CD4-positive, alpha-beta T cell treated with Interleukin-15 for 1 hour (primary cell): Measurements from ENCODE around the gene RALGAPA2.

ENCODE experiments used
- DNase-seq: peaks from one replicate; pipeline ENCODE4 v3.0.0-alpha.2; 2020

RALGAPA2 gene

DNA sequence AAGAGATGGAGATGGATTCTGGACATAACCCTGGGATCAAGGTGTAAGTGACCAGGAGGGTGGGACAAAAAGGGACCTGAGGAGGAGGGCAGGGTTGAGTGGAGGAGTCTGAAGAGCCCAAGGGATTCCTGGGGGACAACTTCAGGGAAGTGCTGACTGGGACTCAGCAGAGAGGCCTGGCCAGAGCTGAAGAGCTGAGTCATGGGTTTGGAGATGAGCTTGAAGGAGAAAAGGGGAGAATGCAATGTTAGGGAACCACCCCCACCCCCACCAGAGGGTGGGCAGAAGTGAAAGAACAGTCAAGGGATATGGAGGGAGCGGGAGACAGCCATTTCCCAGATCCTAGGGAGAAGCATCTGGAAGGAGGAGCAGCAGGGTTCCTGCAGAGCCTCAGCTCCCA is 289.3 kb downstream of the RALGAPA2 start:
- no peak for DNase-seq

DNA sequence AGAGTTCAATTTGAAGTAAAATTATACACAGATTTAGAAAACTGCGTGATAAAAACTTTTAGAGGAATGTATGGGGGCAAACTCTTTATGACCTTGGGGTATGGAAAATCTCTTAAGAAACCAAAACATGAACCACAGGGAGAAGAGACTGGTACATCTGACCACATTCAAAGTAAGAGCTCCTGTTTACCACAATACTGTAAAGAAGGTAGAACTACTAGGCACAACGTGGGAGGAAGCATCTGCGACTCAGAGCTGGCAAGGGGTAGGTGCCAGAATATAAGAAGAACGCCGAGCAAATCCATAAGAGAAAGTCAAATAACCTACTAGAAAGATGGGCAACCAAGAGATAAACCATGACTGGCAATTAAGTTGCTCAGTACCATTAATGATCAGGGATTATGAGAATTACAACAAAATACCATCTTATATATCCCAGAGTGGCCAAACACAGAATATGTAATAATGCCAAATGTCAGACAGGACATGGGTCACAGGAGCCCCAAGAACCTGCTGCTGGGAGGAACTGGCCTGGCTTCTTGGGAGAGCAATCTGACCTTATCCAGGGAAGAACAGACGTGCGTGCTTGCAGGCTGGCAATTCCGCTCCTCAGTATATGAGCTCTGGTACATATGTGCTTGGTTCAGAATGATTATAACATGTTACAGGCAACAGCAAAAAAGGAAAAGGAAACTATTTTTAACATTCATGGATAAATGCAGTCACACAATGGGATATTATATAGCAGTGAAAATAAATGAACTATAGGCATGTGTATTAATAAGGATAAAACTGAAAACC is 294.4 kb downstream of the RALGAPA2 start:
- no peak for DNase-seq

DNA sequence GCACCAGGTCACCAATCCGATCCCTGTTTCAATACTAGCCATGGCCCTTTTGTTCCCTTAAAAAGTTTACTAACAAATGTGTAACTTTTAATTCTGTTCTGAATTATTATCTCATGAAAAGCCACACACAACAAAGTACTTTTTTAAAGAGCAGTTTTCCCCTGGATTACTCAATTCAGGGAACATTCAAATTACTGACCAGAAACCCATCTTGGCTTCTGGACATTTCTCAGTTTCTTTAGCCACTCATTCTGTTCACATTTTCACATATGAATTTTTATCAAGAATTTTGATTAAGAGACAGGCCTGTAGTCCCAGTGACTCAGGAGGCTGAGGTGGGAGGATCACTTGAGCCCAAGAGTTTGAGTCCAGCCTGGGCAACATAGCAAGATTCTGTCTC is 297.1 kb downstream of the RALGAPA2 start:
- no peak for DNase-seq

DNA sequence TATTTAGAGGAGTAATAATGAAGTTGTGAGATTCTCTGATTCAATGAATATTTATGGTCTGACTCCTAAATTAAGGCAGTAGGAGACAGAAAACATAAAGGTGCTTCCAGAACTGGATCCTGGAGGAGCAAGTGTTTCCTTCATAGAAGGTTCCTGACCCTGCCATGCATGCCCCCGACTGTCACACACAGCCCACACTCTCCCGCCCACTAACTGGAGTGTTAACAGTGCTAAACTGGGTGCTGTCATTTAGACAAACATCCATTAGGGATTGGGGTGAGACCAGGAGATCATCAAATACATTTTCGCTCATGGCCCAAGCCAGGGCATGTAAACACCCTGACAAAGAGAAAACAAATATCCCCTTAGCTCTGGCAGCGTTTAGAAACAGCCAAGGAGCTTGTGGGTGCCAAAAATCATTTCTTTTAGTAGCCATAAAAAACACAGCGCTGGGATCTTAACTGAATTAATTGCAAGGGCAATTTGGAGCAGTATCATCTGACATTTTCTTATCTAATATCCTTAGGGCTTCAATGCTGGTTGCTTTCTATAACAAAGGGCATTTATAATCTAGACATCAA is 297.7 kb downstream of the RALGAPA2 start:
- DNase-seq = no peak

DNA sequence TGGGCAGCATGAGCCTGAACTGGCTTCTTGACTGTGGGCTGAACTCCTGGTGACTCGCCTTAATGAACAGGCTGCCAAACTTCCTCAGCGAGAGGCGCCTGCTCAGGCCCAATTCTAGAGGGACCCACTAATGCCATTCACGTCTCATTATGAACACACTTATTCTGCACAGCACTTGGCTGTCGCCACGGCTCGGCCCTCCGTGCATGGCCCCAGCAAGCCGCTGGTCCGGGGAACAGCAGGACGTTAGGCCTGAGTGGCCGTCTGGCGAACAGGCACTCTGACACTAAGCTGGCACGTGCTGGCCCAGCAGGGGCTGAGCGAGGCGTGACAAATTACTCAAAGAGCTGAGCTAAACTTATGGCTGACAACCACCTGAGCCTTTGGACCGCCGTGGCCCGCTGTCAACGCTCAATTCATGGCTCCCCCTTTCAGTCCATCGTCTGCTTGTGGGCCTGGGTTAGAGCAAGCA is 298.6 kb downstream of the RALGAPA2 start:
- no peak for DNase-seq

DNA sequence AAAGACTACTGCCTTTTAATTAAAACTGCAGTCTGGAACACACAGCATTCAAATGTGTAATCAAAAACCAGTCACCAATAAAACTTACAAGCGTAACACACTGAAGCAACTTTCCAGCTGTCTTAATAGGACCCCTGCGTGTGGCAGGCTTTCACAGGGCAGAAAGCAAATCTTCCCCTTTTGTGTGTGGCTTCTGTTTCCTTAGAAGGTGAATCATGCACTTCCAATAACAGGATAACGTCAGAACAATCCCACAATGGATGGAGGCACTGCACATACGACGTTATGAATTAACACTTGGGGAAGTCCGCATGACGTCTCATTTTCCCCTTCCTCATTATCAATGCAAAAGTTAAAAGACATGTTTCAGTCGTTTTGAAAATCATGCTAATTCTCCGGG is 299.7 kb downstream of the RALGAPA2 start:
- DNase-seq = no peak

DNA sequence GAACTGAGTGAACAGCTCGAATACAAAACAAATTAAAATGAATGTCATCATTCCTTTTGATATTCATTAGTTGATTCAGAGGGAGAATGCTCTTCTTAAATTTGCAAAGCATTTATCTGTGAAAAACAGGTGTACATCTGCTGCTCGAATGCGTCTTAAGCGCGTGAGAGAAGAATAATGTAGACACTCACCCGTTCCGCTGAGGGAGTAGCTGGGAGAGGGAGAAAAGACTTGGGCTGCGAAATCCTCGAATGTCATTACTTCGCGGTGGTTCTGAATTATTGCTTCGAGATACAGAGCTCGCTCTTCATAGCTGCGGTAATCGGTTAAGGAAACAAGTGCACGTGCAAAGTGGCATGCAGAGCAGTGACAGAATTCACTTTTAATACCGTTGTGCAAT is 300.6 kb downstream of the RALGAPA2 start:
- DNase-seq = no peak

DNA sequence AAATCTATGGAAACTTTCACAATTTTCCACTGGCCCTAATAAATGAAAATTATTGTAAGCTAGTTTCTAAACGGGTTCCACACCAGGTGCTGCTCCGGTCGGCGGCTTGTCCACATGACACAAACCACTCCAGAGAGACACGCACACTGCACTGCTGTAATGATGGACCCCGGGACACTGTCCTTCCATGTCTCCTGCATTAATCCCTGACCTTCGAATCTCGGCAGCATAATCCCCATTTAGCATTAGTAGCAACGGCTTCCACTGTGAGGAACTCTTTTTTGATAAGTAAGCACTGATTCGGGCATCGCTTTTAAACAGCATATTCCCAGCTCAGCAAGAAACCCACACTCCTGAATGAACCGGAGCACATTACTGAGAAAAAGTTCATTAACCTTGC is 301.0 kb downstream of the RALGAPA2 start:
- DNase-seq = no peak

DNA sequence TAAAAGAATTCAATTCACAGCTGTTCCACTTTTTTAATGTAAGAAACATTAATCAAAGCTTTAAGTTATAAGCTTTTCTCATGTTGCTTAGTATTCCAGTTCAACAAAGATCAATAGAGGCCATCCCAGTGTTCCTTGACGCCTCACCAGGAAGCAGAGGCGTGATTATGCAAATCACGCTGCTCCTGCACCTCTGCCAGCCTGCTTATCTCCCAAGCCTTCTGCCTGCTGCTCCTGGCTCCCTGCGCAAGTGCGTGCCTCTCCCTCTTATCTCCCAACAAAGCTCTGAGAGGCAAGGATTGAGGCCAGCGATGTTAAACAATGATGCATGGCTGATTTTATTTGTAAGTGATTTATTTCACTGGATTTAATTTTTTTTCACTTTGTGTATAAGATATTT is 301.8 kb downstream of the RALGAPA2 start:
- no peak for DNase-seq

DNA sequence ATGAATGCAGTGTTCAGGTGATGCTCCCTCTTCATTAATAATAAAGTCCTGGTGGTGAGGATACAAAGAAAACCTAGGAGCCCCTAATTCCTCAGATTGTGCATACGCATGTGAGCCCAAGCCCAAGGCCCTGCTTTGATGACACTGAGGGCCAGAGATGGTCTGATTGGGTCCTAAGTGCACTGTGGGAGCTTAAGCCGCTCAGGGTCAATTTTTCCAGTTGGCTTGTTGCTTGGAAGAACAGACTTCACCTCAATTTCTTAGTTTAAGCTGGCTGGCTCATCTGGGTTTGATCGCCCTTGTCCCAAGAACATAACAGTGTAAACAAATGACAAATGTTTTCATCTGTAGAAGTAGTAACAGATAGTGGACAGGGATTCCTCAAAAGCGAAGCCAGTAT is 303.1 kb downstream of the RALGAPA2 start:
- DNase-seq = no peak

DNA sequence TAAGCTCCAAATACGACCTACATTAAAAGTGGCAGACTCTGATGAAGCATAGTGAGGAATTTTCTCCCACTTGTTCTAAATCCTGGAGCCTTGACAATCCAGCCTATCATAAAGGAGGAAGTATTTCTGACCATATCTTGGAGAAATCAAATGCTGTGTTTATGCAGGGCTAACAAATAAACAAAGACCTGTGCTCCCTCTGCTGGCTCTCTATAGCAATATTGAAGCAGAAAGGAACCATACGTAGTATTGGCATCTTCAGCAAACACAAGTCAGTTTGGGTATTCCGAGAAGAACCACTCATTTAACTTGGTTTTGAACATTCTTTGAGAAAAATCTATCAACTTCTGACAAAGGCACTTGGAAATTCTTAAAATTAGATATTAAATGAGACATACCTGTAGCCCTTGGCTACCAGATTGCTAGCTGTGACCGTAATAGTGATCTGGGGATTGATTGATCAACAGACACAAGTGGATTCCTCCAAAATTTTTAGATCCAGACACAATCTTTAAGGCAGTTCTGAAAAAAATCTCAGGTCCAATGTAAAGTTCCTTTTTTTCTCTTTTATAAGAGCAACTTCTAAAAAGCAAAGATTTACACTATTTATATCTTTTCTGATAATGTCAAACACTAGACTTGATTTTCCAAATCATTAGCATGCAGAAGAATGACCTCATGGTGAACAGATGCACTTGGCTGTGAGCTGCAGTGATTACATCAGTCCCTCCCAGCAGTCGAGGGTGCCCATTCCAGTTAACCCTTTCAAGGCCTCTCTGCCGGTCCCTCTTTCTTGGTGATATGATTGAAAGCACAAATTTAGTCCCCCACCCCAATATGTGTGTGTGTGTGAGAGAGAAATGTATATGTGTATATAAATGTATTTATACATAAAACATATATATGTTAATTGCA is 304.3 kb downstream of the RALGAPA2 start:
- no peak for DNase-seq

DNA sequence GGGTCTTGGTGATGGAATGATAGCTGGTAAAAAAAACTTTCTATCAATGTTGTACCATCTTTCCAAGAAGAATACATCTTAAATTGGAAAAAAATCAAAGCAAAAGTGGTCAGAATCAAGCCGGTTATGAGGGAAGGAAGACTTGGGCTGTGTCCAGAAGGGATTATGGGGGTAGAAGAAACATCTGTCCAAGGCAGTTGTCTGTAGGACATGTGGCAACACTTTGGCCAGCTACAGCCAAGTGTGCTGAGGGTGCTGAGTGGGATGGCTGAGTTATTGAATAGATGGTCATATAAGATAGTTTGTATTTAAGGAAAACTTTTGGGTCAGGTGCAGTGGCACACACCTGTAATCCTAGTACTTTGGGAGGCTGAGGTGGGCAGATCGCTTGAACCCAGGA is 306.1 kb downstream of the RALGAPA2 start:
- DNase-seq = no peak

DNA sequence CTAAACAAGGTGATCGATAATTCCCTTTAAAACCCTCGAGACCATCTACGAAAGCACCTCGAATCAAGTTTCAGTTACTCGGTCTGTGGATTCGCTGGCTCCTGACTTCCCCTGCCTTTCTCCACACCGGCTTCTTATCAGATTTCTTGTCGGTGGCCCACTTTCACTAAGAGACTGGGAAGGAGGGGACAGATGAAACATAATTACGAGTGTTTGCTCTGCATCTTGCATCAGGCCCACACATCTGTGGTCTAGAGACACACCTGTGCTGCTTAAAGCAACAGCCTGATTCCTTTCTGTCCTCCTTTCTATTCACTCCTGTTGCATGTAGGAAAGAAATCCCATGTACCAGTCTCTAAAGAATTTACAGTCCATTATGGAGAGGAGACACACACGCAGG is 306.8 kb downstream of the RALGAPA2 start:
- no peak for DNase-seq

DNA sequence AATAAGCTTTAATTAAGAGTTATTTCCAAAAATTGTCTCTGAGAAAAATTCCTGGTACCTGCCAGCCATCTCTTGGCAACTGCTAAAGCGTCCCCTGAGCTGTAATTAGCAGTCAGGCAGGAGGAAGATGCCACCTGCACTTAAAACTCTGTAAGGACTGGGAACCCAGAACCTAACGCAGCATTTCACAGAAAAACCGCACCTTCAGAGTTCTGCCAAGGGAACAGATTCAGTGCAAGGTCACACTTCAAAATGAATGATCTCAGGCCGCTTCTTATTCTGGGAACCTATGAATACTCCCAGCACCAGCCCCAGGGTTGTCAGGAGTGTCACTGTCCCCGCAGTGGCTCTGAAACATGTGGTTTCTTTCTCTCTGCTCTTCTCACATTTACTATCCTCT is 307.8 kb downstream of the RALGAPA2 start:
- DNase-seq = no peak

DNA sequence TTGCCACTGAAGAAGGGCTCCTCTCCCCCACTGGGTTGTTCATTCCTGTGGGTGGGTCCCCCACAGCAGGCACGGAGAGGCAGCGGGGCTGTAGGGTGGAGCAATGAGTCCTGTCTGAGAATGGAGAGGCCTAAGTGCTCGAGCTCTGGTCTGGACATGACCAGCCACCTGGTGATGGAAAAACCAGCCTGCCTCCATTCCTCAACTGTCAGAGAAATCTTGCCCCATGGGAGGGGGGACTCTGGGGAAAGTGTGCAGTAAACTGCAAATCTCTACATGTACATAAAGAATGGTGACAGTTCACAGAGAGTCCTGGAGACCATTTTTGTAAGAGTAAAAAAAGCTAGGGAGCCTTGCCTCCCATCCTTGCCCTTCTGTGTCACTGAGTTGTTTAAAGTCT is 310.5 kb downstream of the RALGAPA2 start:
- no peak for DNase-seq

DNA sequence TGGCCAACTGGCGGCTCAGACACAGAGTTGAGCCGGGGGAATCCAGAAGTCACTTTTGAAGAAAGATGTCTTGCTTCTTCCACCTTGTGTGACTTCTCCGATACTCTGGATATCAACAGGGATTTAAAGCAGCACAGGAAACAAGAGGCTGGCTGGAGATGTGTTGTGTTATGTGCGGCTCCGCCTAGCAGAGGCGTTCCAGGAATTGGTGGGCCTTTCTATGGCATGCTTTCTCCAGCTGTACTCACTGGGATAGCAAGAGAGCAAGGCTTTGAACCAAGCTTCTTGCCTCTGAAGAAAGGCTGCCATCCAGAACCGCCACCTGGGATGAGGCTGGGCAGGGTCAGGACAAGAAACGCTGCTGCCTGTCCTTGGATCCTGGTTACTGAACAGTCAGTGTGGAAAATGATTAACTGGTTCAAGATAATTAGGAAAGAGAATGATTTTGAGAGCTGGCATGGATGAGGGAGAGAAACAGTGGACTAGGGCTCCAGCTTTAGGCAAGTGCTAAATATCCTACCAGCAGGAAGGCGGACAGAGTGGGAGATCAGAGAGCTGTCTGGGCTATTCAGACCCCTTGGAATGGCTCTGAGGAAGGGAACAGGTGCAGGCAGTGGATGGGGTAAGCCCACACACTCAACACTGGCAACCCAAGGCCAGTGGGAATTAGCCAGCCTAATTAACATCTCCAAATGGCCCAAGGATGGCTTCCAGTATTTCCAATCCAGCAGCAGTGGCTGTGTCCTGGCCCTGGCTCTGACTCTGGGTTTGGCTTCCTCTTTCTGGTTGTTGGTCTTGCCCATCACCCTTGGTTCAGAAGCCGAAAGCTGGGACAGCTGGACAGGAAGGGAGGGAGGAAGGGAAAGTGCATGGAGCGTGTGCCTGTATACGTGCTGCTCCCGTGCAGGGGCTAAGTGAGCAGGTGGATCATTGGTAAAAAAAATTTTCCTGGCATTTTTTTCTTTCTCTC is 312.6 kb downstream of the RALGAPA2 start:
- no peak for DNase-seq

DNA sequence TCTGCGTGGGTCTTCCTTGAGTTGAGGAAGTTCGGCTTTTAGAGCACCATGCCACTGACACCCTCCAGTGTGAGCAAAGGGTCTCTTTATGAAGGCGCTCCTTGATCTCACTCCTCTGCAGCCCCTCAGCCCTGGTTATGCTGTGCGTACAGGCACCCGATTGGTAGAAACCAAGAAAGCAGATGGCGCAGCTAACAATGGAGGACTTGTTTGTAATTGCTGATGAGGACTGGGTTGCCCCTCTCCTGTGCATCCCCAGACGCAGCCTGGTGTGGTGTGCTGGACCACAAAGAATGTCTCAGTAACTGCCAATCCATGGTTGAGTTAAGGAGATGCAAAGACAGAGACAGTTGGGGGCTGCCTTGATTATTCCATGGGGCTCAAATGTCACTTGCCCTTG is 314.3 kb downstream of the RALGAPA2 start:
- DNase-seq = no peak

DNA sequence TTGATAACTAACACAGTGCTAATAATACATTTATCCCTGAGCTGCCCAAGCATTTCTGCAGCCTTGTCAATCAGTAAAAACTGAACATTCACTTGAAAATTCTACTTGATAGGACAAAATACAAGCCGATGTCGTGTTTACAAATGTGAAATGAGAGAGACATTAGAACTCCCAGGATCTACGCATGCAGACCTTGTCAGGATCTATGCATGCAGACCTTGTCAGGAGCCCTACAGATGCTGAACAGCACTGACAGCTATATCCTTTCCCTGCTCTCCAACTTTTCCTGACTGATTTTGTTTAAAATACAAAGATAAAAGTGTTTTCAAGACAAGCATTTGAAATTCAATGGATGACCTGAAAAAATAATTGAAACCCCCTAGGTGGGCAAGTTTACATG is 315.6 kb downstream of the RALGAPA2 start:
- DNase-seq = no peak

DNA sequence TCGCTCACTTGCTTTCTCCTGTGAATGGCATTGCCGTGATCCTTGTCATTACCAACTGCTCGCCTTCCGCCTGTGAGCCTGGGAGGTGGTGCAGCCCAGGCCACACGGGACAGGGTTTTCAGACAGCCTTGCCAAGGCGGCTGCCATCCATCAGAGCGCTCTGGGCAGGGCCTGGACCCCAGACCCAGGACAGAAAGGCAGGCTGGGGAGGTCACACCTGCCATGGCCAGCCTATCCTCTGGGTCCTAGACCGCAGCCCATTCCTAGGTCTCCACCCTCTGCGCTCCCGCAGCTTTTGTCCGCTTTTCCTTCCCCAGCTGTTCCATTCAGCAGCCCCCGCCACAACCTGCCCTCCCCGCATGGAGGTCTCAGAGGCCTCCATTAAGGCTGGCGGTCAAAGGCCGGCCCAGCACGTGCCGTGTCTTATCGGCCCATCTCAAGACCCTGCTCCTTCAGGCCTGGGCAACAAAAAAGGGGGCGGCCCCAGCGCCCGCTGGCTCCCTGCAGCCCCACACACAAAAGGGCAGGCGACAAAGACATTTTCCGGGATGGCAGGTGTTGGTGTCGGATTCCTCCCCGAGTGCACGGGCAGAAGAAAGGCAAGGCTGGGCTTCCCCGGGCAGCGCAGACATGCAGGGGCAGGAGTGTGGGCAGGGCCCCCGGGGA is 316.4 kb downstream of the RALGAPA2 start:
- no peak for DNase-seq

DNA sequence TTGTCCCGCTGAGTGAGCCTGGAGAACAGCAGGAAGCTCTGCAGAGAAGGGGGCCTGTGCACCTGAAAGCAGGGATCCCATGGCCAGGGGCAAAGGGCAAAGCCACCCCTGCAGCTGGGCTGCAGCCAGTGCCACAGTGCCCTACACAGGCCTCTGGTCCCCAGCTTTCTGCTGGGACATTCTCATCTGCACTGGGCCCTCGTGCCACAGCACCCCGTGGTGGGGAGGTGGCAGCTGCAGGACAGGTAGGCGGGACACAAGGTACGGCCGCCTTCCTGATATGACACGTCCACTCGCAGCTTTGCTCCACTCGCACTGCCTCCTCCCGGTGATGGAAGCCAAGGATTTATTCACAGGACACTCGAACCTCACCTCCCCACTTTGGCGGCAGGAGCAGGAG is 317.4 kb downstream of the RALGAPA2 start:
- DNase-seq = no peak

DNA sequence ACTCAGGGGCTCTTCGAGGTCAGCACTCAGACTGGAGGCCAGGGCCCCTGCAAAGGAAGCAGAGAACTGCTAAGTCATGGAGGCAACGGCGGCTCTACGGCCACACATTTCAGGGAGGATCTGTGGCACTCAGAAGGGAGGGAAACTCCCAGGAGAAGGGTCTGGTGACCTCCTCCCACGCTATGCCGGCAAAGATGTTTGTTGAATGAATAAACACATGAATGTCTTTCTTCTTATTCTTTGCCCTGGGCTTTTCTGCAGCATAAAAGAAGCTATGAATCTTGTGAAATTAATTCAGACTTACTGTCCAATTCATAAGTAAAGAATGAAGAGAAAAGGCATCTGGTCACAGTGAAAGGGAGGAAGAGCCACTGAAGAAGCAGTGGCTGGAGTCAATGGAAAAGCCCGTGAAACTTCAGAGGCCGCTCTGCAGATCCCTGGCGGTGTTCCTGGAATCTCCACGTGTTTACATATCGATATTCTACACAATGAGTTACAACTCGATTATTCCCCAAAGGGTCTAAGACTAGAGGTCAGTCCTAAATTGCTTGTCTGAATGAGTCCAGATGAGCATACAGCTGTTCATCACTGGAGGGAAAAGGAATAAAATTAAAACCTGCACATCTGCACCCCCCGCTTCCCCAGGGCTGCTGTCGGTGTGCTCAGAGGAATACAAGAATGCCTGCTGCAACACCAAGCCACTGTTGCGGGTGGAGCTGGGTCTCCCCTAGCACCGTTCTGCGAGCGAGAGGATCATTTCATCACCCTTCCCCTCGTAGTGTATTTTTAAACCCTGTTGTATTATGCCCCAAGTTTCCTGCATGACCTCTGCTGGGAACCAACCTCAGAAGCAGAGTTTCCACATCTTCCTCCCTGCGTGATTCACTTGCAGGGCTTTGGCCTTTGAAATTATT is 319.0 kb downstream of the RALGAPA2 start:
- DNase-seq = no peak
